ENCODE results near the gene SUFU.

Gene SUFU

DNA sequence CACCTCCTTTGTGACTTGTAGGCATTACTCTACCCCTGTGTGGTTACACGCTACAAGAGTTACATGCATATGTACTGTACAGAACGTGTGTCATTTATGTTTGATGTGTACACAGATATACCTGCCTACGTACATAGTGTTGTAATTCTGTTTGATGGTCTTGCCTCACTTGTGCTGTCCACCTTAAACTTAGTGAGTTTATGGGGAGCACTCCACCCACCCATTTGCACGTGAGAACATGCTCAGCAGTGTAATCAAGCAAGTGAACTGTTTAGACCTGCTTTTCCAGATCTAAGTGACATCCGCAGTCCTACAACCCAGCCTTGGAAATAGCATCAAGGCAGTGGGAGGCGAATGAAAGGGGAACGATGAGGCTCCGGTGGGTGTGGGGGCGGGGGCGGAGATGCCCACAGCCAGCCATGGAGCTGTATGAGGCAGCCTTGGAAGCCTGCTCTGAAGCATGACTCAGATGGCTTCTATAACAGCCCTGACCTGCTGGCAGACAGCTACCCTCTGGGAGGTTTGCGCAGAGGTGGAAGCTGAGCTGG lies 52.1 kb downstream of the SUFU start:
- DNase-seq, result no peak

- DNase-seq, result no peak
Measured at GRCh38 chr10:102557569-102557968, 53.8 kb downstream of the SUFU start.

GRCh38 chr10:102559764-102560163 lies 56.0 kb downstream of the SUFU start:
- DNase-seq, result no peak

DNA sequence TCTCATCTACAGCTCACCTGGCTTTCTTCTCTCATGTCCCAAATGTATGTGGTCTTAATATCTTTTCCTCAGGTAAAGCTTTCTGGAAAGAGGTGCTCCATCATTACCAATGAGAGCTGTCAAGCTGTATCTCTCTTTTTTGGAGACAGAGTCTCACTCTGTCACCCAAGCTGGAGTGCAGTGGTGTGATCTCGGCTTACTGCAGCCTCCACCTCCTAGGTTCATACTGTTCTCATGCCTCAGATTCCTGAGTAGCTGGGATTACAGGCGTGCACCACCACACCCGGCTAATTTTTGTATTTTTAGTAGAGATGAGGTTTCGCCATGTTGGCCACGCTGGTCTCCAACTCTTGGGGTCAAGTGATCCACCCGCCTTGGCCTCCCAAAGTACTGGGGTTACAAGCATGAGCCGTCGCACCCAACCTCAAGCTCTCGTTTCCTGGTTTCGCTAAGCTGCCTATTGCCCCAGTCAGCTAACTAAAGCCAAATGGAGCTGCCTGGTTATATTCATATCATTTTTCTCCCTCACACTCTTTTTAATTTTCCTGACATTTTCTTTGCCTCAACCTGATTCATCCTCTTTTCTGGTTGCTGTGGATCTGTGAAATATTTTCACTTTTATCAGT lies 60.5 kb downstream of the SUFU start:
- no peak for DNase-seq

DNA sequence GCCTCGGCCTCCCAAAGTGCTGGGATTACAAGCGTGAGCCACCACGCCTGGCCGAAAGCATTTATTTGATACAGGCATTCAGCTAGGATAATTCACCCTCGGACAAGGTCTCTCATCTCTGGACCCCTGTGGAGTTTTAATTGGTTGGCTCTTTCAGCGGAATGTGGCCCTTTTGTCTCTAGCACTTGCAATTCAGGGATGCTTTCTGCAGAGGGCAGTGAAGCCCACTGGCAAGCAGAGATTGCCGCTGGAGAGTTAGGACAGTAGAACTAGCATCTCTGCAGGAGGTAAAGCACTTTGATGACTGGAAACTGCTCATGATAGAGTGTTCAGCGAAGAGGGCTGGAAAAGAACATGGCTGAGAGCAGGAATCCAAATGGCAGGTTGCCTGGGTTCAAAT lies 62.0 kb downstream of the SUFU start:
- DNase-seq, result no peak

- DNase-seq, result no peak
Measured at GRCh38 chr10:102578782-102579181, 75.0 kb downstream of the SUFU start.

DNA sequence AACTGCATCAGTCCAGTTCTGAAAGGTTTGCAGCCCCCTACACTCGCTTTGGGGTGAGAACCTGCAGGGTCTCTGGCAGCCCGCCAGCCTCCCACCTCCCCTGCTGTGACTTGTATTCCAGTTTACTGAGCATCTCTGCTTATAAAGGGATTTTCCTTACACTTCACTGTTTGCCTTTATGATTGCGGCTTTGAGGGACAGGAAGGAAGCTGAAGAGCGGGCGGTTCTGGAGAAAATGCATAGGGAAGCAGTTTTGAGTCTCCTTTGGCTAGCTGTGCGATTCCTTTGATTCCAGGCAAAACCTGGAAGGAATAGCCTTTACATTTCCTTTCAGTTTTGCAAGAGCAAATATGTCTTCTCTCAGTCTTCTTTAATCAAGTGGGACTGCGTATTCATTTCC lies 75.6 kb downstream of the SUFU start:
- no peak for DNase-seq

DNA sequence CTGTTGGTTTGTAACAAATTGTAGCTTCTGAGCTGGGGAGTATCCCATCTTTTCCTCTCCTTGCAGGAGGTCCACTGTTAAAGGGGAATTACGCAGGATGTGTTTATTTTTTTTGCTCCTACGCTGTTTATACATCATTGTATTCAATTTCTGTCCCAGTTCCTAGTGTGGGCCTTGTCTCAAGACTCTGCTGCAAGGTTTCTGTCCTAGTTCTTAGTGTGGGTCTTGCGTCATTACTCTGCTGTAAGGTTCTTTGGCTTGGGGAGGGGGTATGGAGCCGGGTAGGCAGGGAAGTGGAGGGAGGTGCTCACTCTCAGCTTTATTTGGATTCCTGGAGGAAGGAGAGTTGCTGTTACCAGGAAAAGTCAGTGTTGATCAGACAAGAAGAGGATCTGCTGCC lies 76.5 kb downstream of the SUFU start:
- DNase-seq, result no peak

GRCh38 chr10:102581401-102581800 lies 77.6 kb downstream of the SUFU start:
- no peak for DNase-seq

GRCh38 chr10:102581981-102582580 lies 78.3 kb downstream of the SUFU start:
- DNase-seq, result no peak

DNA sequence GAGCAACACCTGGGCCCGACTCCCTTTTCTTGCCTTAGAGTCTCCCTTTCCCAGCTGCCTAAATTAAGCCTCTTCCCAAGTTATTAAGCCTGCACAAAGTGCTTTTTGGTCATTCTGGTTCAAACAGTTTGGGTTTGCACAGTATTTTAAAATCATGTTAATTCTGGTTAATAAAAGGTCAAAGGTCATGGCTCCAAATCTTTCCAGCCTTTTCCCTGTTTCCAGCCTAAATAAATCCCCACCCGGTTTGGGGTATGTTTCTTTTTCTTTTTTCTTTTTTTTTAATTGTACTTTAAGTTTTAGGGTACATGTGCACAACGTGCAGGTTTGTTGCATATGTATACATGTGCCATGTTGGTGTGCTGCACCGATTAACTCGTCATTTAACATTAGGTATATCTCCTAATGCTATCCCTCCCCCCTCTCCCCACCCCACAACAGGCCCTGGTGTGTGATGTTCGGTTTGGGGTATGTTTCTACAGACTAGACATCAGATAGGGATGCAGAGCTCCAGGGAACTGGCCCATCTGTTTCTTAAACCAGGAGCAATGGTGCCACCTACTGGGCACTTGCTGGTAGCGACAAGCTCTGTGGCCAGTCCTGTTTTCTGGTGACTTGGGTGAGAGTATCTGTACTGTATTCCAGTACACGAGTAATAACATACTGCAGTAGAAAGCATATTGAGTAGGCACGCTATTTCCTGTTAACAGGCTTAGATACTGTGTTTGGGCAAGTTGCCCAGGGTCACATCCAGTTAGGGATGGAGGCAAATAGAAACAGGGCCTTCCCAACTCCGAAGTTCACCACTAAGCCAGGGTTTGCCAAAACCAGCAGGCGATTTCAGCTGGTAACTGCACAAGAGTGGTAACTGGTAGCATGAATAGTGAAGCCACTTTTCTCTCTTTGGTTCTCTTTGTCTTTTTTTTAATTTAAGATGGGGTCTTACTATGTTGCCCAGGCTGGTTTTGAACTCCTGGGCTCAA lies 80.0 kb downstream of the SUFU start:
- DNase-seq, result peak; percentile 86

DNA sequence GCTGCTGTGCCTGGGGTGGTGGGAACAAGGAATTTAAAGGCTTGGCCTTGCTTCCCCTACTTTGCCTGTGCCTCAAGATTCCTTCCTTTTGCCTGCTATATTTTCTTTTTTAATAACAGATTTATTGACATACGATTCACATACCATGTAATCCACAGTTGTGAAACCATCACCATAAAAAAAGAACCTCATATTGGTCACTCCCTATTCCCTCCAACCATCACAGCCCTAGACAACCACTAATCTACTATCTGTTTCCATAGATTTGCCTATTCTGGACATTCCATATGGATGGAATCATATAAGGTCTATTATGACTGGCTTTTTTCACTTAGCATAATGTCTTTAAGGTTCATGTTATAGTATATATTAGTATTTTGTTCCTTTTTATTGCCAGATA lies 81.3 kb downstream of the SUFU start:
- DNase-seq, result no peak

- no peak for DNase-seq
Measured at GRCh38 chr10:102586858-102587257, 83.1 kb downstream of the SUFU start.

DNA sequence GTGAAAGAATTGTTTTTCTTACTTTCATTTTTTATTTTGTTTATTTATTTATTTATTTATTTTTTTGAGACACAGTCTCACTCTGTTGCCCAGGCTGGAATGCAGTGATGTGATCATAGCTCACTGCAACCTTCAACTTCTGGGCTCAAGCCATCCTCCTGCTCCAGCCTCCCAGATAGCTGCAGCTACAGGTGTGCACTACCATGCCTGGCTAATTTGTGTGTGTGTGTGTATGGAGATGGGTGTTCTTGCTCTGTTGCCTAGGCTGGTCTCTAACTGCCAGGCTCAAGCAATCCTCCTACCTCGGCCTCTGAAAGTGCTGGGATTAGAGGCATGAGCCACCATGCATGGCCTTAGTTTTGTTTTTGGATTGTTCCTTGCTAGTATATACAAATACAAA lies 85.1 kb downstream of the SUFU start:
- DNase-seq, result no peak

GRCh38 chr10:102593074-102593803 lies 89.5 kb downstream of the SUFU start:
- no peak for DNase-seq

DNA sequence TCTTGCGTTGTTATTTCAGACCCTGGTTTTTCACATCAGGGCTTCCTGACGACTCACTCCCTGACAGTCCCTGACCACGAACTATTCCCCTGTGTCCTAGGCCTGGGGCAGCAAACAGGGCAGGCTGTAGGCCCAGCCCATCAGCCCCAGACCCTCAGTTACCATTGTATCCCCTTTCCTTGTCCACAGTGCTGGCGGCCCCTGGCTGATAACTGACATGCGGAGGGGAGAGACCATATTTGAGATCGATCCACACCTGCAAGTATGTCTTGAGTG lies 90.0 kb downstream of the SUFU start:
- no peak for DNase-seq

- no peak for DNase-seq
Measured at GRCh38 chr10:102595293-102595692, 91.5 kb downstream of the SUFU start.

- DNase-seq, result no peak
Measured at GRCh38 chr10:102595897-102596296, 92.1 kb downstream of the SUFU start.

DNA sequence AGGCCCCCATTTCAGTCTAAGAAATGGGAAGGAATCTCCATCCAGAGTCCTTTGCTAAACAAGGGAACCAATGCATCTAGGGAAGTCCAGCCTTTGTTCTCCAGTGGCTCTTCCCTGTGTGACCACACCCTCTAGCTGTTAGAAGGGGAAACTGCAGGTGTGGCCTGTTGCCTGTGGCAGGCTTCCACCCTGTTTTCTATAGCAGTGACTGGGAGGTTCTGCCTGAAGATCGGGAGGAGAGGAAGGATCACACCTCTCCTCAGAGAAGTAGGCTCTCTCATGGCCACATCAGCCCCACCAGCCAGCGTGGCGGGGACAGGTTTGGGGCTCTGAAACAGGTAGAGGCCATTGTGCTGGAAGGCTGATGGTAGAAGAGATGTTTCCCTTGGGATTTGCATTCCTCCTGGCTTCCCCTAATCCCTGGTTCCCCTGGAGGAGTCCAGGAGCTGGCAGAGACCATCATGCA lies 92.8 kb downstream of the SUFU start:
- peak; percentile 27 for DNase-seq

- DNase-seq, result no peak
Measured at GRCh38 chr10:102597131-102597991, 93.6 kb downstream of the SUFU start.

- DNase-seq, result no peak
Measured at GRCh38 chr10:102598243-102598642, 94.5 kb downstream of the SUFU start.
